Stimulated activated CD8-positive, alpha-beta memory T cell treated with anti-CD3 and anti-CD28 coated beads, Interleukin-2, amount 100 ng/mL, for 1 hour (primary cell): ENCODE results near the gene RCAN1.
"Not testable (repeated sequence)": the region's sequence is repeated elsewhere in the genome, so short reads cannot be mapped to it uniquely, and the experiment has no call there.

Experiments
- DNase-seq, 2 donors: peaks; one replicate each; pipeline ENCODE4 v3.0.0-alpha.2; 2020; ENCODE audit warnings: low read depth in 2 of 2

Gene RCAN1

GRCh38 chr21:34621434-34622350 is 6.8 kb upstream of the RCAN1 start:
- no peak for DNase-seq

DNA sequence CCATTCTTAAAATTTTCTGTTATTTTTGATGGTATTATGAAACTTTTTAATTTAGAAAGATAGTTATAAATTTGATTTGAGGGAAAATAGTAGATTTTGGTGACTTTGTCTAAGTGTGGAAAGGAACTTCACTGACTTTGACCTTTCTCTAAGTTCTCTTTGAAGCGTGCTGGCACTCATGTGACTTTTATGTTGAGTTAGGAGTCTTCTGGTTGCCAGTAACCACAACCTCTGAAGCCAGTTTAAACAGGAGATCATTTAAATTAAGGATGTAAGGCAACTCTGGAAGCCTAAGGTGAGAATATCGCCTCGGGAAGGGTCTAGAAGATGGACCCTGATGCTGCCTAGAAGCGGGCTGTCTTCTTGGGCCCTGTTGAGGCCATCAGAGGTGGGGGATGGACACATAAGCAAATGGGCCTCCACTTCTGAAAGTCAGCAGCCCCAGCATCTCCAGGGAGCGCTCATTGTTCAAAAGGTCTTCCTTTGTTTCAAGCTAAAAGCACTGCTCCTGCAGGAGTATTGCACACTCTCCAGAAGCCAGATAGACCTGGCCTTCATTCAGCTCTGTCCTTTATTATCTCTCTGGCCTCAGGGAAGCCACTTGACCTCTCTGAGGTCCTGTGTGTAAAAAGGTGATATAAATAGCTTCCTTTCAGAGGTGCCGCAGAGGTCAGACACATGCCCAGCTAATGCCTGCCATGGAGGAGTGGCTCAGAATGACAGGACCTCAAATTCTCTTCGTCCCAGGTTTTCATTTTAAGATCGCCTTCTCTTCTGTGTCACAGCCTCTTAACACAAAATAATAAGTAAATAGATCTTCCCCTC is 5.1 kb upstream of the RCAN1 start:
- DNase-seq, result no peak

DNA sequence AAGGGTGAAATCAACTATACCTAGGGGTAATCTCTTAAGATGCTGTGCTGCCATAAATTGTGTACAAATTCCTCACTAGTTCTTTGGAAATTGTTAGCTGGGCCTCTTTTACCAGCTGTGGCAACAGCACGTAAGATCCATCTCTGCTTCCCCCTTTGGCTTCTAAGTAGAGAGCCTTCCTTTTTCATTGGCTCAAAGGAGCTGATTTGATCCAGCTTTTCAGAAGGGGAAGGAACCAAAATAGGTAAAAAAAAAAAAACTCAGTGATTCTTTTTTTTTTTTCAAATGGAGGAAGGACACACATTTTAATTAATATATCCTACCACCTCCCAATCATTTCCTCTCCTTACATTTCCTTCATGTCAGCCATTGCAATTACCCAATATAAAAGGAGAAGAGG is 4.0 kb upstream of the RCAN1 start:
- no peak for DNase-seq

- DNase-seq, result no peak
Observed at GRCh38 chr21:34617753-34618339, 2.9 kb upstream of the RCAN1 start.

DNA sequence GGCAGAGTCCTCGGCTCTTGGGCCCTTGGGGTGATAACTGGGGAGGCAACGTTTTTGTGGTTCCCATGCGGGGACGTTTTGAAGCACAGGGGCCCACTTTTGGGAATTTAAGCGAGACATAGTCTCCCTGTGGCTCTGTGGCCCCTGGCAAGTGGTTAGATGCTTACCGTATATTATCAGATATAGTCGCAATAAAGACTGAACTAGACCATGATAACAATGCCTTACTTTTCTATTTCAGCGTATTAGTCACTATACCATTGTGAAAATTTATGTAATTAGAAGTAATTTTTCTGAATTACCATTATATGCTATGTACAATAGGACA is 538 bp upstream of the RCAN1 start:
- no peak for DNase-seq

- no peak for DNase-seq
Observed at GRCh38 chr21:34613679-34614627, 960 bp downstream of the RCAN1 start.

DNA sequence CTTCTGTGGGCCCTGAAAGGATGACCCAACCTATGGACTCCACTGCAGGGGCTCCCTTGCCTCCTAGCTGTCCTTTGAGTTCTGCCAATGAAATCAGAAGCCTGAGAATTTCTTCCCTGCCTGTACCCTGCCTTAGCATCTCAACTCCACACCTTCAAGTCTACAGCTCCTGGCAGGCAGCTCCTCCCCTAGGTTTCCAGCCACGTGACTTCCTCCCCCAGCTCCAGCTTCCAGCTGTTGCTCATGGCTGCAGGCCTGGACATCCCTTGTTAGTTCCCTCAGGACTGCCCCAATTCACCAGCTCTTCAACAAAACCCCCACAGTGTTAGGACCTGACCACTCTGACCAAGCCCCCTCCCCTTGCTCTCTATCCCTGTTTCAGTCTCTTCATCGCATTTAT is 2.4 kb downstream of the RCAN1 start:
- no peak for DNase-seq

DNA sequence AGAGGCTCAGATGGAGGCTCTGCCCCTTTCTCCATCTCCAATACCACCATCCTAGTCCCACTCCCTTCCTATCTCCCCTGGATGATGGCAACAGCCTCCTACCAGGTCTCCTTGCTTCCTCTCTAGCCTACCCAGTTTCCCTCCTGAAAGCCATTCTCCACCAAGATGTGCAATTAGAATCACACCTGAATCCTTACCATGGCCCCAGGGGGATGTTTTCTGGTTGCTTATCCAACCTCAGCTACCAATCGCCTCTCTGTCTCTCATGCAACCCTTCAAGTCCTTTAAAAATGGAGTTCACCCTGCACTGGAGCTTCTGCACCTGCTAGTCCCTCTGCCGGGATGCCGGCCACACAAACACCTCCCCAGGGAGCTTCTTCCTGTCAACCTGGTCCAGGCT is 2.9 kb downstream of the RCAN1 start:
- no peak for DNase-seq

GRCh38 chr21:34611528-34611927 is 3.4 kb downstream of the RCAN1 start:
- DNase-seq, result no peak

DNA sequence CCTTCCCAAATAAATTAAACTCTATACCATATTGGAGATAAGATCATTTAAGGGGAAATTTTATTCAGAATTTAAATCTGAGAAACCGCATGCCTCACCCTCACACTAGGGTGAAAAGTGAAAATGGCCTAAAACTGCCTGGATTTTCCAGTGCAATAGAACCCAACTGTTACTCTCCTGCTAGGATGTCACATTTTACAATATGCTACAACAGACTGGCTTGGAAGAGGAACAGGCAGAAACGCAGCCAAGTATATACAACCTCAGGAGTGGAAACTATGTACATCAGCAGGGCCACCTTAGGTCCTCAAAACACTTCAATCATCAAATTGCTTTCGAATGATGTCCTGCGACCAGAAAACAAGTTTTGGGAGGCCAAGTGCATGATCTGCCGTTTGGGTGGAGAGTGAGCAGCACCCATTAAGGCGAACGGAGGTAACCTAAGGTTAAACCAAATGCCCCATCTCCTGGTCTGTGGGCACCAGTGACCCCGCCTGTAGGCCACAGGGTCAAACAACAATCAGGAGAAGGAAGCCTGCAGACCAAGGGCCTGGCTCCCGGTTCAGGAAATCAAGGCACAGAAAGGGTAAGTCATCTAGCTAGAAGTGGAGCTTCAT is 4.9 kb downstream of the RCAN1 start:
- DNase-seq, result no peak

DNA sequence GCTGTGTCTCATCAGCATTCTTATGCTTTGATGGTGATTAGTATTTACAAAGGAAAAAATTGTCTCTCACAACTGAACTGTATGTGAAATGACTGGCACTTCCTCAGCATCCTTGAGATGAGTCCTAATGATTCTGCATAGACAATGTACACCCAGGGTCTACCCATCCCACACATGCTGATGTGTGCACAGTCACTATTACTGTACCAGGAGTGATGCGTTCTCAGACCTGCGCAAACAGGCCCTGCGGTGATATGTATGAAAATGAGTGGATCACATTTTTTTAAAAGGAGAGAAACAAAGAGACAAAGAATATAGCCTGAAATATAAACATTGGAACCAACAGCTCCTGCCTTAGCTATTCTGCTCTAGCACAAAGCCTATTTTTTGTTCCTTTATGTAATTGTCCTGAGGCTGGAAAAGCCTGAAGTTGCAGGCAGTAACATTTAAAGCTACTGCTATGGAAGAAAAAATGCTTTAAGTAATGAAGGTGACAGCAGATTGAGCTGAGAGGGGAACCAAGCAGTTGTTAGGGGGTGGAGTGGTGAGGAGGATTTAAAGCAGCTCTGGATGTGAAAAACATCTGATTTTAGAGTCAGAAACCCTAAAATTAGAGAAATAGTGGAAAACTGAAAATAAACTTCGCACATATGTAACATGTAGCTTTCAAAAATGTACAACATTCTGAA is 5.5 kb downstream of the RCAN1 start:
- no peak for DNase-seq

- not testable (repeated sequence) for DNase-seq
Observed at GRCh38 chr21:34607376-34607775, 7.5 kb downstream of the RCAN1 start.

- DNase-seq, result no peak
Observed at GRCh38 chr21:34606621-34607020, 8.3 kb downstream of the RCAN1 start.

DNA sequence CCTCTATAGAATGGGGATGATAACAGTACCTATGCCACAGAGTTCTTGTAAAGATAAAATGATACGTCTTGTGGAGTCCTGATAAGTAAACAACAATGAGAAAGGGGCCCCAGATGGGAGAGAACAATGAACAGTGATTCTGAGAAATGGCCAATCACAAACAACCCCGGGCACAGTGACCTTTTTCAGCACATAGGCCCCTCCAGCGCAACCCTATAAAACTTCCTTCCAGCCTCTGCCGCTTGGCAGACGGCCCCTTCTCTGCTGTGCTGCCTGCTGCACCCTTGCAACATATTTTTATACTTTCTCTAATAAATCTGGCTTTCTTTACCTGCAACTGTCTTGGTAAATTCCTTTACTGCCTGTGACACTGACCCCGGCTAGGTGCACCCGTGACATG is 8.9 kb downstream of the RCAN1 start:
- no peak for DNase-seq

- DNase-seq, result not testable (repeated sequence)
Observed at GRCh38 chr21:34604956-34605355, 10.0 kb downstream of the RCAN1 start.

DNA sequence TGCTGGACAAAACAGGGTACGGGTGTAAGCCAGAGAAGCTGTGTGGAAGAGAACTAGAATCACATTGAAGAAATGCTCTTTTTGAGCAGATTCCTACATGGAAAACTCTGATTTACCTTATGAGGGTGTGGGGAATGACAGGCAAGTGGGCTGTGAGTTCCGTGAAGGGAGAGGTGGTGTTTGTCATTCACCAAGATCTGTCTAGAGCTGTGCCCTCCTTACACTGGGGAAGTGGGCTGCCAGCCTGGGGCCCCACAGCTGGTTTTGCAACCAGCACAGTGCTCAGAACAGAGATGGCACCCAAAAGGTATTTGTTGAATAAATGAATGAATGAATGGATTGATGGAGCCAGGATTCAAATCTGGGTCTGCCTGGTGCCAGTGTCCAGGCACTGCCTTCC is 10.4 kb downstream of the RCAN1 start:
- DNase-seq, result no peak

DNA sequence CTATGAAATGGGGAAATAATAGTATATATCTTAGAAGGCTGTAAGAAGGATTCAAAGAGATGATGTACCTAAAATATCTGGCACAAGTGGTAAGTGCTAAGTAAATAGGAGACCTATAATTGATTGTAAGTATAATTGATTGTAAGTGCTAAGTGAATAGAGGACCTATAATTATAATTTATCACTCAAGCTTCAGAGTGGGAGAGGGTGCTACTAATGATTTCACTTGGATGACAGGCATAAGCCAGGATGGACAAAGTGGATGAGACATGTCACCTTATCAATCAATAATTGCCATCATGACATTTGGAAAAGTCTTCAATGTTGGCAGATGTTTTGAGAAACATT is 11.2 kb downstream of the RCAN1 start:
- no peak for DNase-seq

DNA sequence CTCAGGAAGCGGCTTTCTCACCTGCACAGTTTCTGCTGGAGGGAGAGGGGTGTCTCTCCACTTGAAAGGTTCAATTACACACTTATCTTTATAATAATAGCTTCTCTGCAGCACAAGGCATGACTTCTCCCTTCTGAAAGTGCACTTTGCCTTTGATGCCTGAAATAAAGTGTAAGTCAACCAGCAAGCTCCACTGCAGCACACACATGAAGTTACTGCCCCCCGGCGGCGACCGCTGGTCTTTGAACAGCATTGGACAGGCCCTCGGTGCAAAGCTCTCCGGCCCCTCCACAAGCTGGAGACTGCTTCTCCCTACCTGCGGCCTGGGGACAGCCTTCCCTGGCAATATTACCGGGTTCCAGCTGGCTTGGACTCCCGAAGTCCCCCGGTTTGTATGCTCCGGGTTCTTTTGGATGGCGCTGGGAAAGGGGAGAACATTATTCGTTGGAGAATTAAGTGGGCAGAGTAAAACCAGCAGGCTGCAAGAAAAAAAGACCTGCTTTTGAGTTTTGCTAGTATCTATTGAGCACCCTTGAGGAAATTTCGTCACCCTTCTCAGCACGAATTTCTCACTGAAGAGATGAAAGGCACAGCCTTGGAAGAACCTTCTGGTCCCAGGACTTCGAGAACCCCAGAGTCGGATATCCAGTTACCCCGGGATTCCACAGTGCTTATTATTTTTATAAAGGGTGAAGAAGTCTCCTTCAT is 11.8 kb downstream of the RCAN1 start:
- DNase-seq, result peak; percentile 19 to 26

- DNase-seq, result no peak
Observed at GRCh38 chr21:34602061-34602460, 12.9 kb downstream of the RCAN1 start.

- no peak for DNase-seq
Observed at GRCh38 chr21:34599534-34600101, 15.3 kb downstream of the RCAN1 start.
